GM18507 (cell line): ENCODE data around the gene CARHSP1.
"Not testable (repeated sequence)": the region's sequence is repeated elsewhere in the genome, so short reads cannot be mapped to it uniquely, and the experiment has no call there.

ENCODE experiments used
- DNase-seq: peaks from one replicate; pipeline ENCODE4 v3.0.0; 2011; ENCODE audit warnings: low read depth; ENCODE audit not compliant: insufficient read length; ENCODE audit errors: extremely low spot score
- FAIRE-seq: peaks from 2 replicates; lab custom pipeline; 2011; peaks lifted over from hg19 to GRCh38; lab: Jason Lieb, UNC

Gene CARHSP1

DNA sequence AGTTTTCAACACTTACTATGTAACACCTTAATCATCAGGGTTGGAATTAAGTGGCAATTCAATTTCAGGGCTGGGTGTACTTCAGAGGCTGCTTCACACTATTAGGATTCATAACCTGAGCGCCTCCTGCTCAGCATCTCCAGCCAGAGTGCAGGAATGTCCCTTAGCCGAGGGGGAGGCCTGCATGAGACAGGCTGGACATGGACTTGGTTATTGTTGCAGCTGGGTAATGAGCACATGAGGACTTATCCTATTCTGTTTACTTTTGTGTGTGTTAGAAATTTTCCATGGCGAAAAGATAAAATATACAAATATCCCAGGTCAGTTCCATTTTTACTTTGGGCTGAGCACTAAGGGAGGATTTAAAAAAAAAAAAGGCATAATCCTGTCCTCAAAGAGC lies 60.8 kb downstream of the CARHSP1 start:
- FAIRE-seq (no peak), DNase-seq (no peak)

DNA sequence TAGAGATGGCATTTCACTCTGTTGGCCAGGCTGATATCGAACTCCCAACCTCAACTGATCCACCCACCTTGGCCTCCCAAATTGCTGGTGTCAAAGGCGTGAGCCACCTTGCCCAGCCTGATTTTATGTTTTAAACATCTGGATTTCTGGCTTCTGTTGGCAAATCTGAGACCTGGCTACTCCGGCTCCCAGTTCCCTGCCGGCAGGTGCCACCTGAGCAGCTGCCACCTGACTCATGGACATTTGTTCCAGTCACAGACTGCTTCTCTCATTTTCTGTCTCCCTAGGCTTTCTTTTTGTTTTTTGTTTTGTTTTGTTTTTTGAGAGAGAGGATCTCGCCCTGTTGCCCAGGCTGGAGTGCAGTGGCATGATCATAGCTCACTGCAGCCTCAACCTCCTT lies 61.6 kb downstream of the CARHSP1 start:
- DNase-seq (no peak), FAIRE-seq (no peak)

DNA sequence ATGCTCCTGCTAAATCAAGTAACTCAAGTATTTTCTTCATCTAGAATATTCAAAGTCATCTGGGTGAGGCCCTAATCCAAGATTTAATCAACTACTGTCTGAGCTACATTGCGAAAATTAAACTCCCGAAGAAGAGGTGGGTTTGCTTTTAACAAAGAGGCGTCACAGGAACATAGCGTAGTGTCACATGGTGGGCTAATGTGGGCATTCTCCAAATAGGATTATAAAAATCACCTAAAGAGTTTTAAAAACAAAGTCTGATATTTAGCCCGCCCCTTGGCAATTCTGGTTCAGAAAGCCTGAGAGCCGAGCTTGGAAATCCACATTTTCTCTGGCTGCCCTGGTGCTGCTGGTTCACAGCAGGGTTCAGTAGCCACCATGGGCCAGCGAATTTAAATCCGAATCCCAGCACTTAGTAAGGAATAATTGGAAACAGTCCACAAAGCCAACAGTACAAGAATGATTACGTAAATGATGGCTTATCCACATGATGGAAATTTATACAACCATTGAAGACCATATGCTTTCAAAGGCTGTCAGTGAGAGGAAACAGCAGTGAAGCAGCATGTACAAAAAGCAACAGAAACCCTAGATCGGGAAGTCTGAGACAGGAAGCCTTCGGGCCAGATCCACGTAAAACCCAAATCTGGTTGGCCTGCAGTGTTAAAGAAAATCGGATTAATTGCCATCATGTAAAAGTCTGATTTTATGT lies 62.4 kb downstream of the CARHSP1 start:
- DNase-seq: no peak
- FAIRE-seq: no peak

DNA sequence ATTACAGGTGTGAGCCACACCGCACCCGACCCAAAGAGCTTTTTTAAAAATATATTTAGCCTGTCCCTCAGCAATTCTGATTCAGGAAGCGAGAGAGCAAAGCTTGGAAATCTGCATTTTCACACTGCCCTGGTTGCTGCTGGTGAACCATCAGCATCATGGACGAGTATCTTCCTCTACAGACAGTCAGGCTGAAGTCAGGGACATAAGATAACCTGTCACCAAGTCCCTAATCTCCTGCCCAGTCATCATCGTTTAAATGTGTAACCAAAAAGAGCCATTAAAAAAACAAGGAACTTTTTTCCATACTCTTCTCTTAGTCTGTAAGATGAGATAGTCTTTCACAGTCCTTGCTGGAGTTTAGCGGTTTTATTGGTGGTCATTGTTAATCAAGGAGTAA lies 64.5 kb downstream of the CARHSP1 start:
- no peak for FAIRE-seq
- no peak for DNase-seq

DNA sequence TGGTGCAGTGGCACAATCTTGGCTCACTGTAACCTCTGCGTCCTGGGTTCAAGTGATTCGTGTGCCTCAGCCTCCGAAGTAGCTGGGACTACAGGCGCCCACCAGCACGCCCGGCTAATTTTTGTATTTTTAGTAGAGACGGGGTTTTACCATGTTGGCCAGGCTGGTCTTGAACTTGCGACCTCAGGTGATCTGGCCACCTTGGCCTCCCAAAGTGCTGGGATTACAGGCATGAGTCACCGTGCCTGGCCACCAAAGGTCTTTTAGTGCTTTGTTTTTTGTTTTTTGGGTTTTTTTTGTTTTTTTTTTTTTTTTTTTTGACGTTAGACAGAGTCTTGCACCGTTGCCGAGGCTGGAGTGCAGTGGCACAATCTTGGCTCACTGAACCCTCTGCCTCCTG lies 65.1 kb downstream of the CARHSP1 start:
- not testable (repeated sequence) for FAIRE-seq, DNase-seq
